HG02610 (cell line): ENCODE results near the gene HTATIP2.
"Not testable (repeated sequence)": the region's sequence is repeated elsewhere in the genome, so short reads cannot be mapped to it uniquely, and the experiment has no call there.

Experiments
- ATAC-seq: cut with Tn5 transposase; IDR thresholded peaks from one replicate; pipeline ENCODE4 v1.9.1; 2021; ENCODE audit warnings: mild to moderate bottlenecking, moderate library complexity; ENCODE audit not compliant: unreplicated experiment

HTATIP2 gene

DNA sequence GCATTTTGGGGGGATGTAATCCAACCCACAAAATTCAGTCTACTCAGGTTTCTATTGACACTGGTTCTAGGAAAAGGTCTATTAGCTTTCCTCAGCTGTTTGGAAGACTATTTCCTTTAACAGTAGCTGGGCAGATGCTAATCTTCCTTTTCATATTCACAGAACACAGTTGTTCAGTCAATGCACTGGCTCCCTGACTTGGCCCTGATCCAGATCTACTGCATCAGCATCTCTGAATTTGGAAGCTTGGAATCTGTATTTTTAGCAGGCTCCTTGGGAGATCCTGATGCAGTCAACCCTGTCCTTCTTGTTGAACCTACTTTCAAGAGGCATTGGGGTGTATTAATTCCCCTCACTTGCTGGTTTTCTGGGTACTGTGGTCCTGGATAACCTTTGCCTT is 6.3 kb downstream of the HTATIP2 start:
- ATAC-seq: no peak

DNA sequence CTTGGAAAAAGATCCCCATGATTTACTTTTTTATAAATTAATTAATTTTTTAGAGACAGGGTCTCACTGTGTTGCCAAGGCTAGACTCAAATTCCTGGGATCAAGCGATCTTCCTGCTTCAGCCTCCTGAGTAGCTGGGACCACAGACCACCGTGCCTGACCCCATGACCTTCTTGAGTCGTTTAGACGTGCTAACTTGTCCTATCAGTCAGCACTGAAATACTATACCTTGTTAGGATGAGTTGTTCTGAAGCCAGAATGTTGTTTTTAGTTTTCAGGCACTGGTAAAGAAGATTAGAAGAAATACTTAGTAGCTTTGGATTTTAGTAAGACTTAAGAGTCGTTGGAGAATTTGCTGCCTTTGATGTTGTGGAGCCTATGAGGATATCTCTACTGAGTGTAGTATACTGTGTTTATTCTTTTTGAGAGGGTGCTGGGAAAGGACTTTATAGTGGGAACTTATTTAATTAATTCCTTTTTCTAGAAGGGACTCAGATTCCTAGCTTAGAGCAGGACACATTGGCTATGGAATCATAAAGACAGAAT is 8.6 kb downstream of the HTATIP2 start:
- ATAC-seq: no peak

DNA sequence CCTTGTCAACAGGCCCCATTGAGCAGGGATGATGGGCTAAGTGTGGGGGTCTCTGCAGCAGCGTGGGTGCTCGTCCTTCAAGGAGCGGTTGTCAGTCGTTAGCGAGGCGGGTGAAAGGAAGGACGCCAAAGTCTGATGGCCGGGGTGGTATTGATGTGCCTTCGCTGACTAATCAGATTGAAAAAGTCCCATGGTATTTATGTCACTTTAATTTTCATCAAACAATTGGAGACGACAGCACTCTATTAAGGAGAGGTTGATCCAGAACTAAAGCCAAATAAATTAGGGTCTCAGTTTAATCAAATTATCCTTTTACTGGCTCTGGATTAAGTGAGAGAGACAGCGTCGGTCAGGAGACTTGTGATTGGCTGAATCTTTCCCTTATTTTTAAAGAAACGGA is 9.6 kb downstream of the HTATIP2 start:
- no peak for ATAC-seq

DNA sequence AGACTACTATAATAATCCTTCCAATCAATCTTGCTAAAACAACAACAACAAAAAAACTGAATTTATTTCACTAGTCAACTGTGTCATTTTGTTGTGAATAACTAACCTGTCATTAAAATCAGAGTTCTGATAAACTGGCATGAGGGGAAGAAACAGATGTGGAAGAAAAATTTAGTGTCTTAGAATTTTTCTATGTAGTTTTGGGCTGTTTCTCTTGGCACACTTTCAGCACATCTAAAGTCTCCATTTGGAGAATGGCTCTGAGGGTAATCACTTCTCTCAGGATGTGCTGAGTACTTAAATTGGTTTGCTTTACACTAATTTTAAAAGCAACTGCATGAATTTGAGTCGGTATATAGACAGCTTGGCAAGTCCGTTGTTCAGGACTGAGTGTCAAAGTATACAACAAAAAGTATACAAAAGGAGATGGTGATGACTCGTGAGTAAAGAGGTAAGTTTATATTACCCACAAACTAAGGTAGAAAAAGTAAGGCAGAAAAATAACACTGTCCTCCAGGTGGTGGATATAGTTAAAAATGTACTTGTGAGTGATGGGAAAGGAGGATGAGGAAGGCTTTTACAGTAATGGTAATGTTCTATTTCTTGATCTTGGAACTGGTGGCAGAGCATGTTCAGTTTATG is 10.2 kb downstream of the HTATIP2 start:
- no peak for ATAC-seq

DNA sequence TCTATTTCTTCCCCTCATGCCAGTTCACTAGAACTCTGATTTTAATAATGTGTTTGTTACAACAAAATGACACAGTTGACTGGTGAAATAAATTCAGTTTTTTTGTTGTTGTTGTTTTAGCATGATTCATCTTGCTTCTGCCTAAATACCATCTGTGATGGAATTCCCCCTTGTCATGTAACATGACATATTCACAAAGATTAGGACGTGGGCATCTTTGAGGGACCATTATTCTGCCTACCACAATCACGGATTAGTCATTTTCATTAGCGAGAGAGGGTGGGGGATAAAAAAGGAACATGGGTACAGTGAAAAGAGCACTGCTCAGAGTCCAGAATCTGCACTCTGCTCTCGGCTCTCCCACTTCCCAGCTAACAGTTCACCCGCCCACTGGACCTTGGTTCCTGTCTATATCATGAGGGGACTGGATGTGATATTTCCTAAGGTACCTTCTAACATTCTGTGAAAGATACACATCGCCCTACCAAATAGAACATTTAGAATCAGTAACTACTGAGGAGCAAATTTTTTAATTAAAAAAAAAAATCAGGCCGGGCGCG is 11.3 kb downstream of the HTATIP2 start:
- ATAC-seq: no peak

DNA sequence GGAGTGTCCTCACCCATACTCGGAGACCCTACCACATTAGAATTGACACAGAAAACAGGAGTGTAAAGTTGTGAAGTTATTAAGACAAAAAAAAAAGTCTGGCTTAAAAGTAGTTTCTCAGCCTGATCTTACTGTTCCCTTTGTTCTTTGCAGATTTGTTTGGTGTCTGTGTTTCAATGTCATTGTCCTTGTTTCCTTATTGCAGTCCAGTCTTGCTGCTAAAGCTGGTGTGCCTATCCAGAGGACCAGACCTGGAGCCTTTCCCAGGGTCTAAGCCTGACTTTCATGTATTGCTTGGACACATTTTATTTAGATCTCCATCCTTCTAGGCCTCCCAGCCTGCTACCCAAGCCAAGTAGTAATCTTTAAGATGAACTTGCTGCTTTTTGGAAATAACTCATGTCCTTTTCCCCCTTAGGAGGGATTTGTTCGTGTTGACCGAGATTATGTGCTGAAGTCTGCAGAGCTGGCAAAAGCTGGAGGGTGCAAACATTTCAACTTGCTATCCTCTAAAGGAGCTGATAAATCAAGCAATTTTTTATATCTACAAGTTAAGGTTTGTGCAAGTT is 12.7 kb downstream of the HTATIP2 start:
- ATAC-seq: no peak

DNA sequence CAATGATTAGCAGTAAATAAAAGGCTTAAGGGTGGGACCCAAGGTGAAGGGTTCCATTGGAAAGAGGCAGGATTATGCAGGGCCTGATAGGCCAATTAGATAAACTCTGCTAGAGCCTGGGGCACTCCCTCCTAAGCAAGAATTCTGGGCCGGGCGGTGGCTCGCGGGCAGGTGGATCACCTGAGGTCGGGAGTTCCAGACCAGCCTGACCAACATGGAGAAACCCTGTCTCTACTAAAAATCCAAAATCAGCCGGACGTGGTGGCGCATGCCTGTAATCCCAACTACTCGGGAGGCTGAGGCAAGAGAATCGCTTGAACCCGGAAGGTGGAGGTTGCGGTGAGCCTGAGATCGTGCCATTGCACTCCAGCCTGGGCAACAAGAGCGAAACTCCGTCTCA is 22.5 kb downstream of the HTATIP2 start:
- ATAC-seq: not testable (repeated sequence)

DNA sequence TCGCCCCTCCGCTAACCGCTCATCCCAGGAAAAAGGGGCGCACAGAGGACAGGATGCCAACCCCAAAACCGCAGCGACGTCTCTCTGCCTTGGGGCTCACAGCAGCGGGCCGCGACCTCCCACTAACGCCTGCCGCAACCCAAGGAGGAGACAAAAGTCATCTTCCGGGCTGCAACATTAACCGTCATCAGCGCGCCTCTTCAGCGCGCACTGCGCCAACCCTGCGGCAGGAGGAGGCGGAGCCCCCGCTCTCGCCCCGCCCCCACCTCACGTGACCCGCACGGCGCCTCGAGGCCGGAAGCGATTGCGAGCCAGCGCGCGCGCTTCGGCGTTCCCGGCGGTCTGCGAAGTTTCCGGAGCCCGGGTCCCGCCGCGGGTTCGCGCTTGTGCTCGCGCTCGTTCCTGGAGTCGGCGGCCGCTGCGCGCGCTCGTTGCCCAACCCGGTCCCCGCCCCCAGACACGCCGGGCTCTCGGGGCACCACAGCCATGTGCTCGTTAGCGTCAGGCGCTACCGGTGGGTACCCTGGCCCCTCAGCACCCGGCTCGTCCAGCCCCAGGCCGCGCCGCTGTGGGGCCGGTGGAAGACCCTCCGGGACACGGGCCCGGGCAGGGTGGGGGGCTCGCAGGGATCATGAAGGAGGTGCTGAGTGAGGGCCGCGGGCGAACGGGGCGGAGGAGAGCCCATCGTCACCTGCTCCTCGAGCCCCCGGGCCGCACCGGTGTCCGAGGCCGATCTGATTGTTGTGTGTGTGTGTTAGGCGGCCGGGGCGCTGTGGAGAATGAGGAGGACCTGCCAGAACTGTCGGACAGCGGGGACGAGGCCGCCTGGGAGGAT is 24.0 kb downstream of the HTATIP2 start, which contains the start of gene PRMT3:
PRMT3 (plus strand) TSS at position 456 of the 835 bp plus-strand sequence; CDS start at position 487, 31 bp downstream.
- peak; percentile 82 for ATAC-seq

DNA sequence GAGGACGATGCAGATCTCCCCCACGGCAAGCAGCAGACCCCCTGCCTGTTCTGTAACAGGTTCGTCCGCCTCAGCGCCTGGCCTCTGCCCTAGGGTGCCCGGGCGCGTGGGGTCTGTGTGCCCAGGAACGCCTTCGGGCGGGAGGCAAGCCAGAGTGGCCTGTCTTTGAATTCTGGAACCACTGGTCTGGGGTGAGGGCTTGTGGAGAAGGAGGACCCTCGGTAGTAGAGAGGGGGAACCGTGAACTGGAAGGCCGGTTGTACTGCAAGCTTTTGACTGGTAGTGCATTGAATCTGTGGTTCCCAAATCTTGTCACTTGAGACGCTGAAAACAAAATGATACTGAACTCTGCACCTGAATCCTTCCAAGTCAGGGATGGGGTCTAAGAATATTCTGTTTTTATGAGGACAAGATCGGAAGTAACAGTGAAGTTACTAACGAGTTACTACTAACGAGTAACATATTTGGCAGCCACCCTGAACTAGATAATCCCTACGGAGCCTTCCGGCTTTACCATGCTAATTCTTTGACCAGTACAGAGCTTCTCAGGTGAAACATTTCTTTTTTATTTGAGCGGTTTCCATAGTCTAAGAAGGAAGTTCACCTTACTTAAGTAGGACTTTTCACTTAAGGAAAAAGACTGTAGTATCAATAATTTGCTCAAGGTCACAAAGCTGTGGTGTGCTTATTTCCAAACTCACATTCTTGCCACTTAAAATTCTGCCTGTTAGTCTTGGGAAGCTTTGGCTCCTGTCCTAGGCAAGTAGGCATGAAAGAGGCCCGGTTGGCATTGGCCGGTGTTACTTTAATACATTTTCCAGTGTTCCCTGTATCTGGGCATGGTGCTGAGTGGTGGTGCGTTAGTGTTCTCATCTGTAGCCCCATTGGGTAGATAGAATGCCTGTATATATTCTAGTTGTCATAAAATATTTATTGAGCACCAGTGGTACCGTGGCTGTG is 24.9 kb downstream of the HTATIP2 start:
- peak; percentile 1 for ATAC-seq

DNA sequence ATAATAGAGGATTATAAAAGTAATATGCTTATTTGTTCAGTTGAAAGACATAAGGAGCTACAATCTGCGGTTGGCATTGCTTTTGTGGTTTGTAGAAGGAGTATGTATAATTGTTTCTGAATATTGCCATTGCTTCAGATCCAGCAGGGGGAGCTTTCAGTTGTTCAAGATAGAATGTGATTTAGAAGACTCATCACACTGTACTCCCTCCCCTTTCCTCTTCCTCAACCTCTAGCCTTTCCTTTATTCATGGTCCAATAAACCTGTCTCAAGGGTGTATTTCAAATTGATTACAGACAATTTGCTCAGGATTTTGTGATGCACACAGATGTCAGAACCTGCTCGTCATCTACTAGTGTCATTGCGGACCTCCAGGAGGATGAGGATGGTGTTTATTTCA is 33.8 kb downstream of the HTATIP2 start:
- peak; percentile 66 for ATAC-seq

DNA sequence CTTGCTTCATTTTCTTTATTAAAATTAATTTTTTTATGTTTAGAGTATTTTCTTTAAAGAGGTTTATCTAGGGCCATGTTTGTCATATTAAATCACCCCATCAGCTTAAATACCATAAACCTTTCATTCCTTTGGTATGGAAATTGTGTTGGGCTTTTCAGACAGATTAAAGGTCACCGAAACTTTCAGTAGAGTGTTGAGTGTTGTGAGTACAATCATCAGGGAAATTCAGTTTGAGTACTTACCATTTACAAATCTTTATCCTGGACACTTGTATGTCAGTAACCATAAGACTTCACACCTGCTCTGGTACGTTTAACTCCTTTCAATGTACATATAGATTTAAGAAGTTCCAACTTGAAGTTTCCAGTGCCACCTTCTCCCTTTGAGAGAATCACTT is 36.0 kb downstream of the HTATIP2 start:
- ATAC-seq: no peak

DNA sequence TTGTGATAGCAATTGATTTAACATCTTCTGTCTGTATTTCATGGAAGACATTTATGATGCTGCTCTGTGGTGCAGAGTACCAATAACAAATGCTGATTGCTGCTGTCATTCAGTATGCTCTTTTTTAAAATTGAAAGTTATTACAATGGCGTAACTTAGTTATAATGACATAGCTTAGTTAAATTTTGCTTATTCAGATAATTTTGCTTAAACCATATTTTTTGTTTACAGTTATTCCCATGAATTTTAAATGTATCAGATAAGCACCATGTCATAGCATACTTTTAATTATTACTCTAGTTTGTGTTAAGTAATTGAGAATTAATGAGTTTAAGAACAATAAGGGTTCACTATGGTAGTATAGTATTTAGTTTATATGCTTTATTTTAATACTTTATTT is 39.5 kb downstream of the HTATIP2 start:
- ATAC-seq: no peak

DNA sequence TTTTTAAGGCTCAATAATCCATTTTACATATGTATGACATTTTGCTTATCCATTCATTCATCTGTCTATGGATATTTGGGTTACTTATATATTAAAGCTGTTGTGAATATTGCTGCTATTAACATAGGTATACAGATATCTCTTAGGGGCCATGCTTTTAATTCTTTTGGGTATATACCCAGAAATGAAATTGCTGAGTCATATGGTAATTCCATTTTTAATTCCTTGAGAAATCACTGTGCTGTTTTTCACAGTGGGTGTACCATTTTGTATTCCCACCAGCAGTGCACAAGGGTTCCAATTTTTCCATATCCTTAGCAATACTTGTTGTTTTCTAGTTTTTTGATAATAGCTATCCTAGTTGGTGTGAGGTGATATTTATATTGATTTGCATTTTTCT is 43.0 kb downstream of the HTATIP2 start:
- no peak for ATAC-seq

DNA sequence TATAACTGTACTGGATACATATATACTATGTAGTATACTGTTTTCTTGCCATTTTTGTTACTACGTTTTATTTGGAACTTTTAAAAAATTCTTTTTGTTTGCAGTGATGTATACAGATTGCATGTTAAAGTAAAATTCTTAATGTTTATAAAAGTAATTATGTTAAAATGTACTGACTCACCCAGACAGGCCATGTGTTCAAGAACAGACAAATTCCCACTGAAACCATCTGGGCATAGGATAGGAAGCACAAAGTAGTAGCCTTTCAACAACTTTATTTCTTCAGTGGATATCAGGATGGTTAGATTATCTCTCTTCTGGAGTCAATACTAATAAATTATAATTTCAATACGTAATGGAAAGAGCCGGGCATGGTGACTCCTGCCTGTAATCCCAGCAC is 43.8 kb downstream of the HTATIP2 start:
- ATAC-seq: no peak

DNA sequence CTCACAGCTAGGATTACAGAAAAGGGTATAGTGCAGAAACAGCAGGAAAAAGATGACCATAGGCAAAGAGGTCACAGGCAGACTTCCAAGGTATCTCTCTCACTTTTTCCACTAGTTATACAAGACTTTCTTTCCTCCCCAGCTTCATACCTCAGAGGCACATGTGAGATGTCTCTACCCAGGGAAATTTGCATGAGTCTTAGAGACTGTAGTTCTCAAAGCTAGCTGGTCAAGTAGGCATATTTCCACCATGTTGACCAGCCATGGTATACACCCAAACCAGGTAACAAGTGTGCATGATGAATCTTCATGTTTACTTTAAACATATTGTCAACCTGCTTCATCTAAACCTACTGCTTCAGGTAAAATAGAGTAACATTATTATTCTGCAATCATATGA is 51.9 kb downstream of the HTATIP2 start:
- ATAC-seq: no peak

DNA sequence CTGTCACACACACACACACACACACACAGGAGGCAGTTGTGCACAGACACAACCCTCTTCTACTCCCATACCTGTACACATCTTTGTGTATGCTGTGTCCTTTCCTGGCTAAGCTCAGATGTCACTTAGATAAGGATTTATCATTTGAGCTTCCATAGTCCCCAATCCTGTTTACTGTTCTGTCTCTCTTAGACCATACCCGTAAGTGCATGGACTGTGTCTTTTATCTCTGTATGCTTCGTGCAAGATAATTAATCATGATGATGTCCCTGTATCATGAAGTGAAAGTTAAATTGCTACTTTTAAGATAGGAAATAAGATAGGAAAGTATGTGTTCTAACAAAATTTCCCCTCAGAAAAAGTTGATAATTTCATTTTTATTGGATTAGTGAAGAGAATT is 54.3 kb downstream of the HTATIP2 start:
- ATAC-seq: no peak

DNA sequence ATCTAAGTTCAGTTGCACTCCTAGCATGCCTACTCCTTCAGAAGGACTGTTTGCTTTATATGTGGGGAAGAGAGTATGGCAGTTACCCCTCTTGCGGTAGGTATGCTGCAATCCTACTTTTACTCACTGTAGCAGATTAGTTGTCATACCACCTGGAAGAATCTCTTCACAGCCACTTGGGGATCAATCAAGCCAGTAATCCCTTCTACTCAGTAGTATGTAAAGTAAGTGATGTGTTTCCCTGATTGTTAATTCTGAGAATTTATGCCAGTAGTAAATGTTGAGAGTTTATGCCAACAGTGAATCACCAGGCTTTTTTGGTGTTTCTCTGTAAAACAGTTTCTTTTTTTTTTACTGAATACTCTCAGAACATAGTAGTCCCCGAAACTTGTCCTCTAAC is 58.4 kb downstream of the HTATIP2 start:
- ATAC-seq: no peak

DNA sequence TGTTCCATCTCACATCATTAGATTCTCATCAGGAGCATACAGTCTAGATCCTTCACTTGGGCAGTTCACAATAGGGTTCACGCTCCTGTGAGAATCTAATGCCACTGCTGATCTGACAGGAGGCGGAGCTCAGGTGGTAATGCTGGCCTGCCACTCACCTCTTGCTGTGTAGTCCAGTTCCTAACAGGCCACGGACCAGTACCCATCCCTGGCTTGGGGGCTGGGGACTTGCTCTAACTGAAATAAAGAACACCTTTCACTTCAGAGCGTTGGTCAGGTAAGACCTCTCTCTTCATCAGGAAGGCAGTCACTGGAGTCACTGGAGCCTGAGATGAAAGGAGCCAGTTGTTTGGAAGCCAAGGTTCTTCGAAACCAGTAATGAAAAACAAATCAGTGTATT is 65.7 kb downstream of the HTATIP2 start:
- no peak for ATAC-seq
